BLaER1 (cell line): ENCODE data around the gene LAMA1.
A peak's percentile ranks its signal among the peaks of the same experiment; 100 is the strongest.

Experiments used
- H3K27ac ChIP-seq: shearing (Covaris generic); formaldehyde crosslinking; 2 replicates; pipeline ENCODE4 v1.8.1; 2022
- H3K27me3 ChIP-seq: shearing (Covaris generic); formaldehyde crosslinking; 2 replicates; pipeline ENCODE4 v1.8.1; 2022
- H3K36me3 ChIP-seq: shearing (Covaris generic); formaldehyde crosslinking; 2 replicates; pipeline ENCODE4 v1.8.1; 2022
- H3K4me1 ChIP-seq: shearing (Covaris generic); formaldehyde crosslinking; 2 replicates; pipeline ENCODE4 v1.8.1; 2022
- H3K4me2 ChIP-seq: shearing (Covaris generic); formaldehyde crosslinking; 2 replicates; pipeline ENCODE4 v1.8.1; 2022
- H3K4me3 ChIP-seq: shearing (Covaris generic); formaldehyde crosslinking; 2 replicates; pipeline ENCODE4 v1.8.1; 2022
- H3K9ac ChIP-seq: shearing (Covaris generic); formaldehyde crosslinking; 2 replicates; pipeline ENCODE4 v1.8.1; 2022
- H3K9me3 ChIP-seq: shearing (Covaris generic); formaldehyde crosslinking; 2 replicates; pipeline ENCODE4 v1.8.1; 2022
- H4K20me1 ChIP-seq: shearing (Covaris generic); formaldehyde crosslinking; 2 replicates; pipeline ENCODE4 v1.8.1; 2022
- Cebpa-rat ChIP-seq: shearing (Covaris generic); IDR thresholded peaks from 2 replicates; pipeline ENCODE4 v1.8.1; 2022

Gene LAMA1

DNA sequence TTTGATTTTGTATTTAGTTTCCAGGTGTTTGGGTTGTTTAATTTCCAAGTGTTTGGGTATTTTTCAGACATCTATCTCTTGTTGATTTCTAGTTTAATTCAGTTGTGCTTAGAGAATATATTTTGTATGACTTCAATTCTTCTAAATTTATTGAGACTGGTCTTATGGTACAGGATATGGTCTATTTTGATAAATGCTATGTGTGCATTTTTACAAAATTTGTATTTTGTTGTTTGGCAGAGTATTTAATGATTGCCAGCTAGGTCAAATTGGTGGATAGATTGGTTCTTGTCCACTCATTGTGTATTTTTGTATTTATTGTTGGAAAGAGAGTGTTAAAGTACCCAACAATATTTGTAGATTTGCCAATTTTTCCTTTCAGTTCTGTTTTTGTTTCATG, 23.7 kb upstream of the LAMA1 start:
- no peaks in the 10 kb centered on the region for H3K4me1 ChIP-seq
- H3K27me3 ChIP-seq = no peaks in the 10 kb centered on the region
- no peaks in the 10 kb centered on the region for H4K20me1 ChIP-seq
- H3K4me3 ChIP-seq = no peak overlapping the region
- H3K36me3 ChIP-seq = no peaks in the 10 kb centered on the region
- no peak overlapping the region for H3K4me2 ChIP-seq
- H3K9me3 ChIP-seq = no peaks in the 10 kb centered on the region
- TF ChIP-seq Cebpa-rat = no peak
- H3K27ac ChIP-seq = no peak overlapping the region
- no peak overlapping the region for H3K9ac ChIP-seq

- H3K36me3 ChIP-seq = no peaks in the 10 kb centered on the region
- TF ChIP-seq Cebpa-rat = no peak
Measured at GRCh38 chr18:7139409-7139808, 21.8 kb upstream of the LAMA1 start.

DNA sequence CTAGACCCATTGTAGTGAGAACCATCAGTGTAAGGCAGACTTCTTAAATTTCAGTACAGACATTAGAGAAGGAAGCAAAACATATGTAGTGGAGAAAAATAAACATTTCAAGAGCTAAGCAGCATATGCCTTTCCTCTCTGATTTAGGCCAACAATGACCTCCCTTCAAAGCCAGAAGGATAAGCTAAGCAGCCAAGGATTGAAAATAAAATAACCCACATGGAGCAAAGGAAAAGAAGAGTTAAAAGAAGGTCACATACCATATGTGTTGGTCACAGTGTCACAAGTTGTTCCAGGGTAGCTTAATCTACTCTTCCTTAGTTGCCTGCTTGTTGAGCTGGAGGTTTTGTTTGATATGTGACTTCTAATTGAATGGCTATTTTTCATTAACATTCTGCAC, 15.6 kb upstream of the LAMA1 start:
- H3K4me3 ChIP-seq = no peak overlapping the region
- no peak overlapping the region for H3K27ac ChIP-seq
- H3K9ac ChIP-seq = no peak overlapping the region
- H3K27me3 ChIP-seq = no peaks in the 10 kb centered on the region
- no peaks in the 10 kb centered on the region for H3K9me3 ChIP-seq
- no peaks in the 10 kb centered on the region for H4K20me1 ChIP-seq
- no peaks in the 10 kb centered on the region for H3K36me3 ChIP-seq
- no peak for TF ChIP-seq Cebpa-rat
- H3K4me1 ChIP-seq = no peaks in the 10 kb centered on the region
- no peak overlapping the region for H3K4me2 ChIP-seq

More at GRCh38 chr18:7139409-7139808, 21.8 kb upstream of the LAMA1 start:
- H3K9ac ChIP-seq = no peak overlapping the region
- no peaks in the 10 kb centered on the region for H3K27me3 ChIP-seq
- H4K20me1 ChIP-seq = no peaks in the 10 kb centered on the region
- no peaks in the 10 kb centered on the region for H3K4me1 ChIP-seq
- no peaks in the 10 kb centered on the region for H3K9me3 ChIP-seq
- H3K4me3 ChIP-seq = no peak overlapping the region
- no peak overlapping the region for H3K27ac ChIP-seq
- no peak overlapping the region for H3K4me2 ChIP-seq

- Histone ChIP-seq H3K9ac (no peak overlapping the region), H3K36me3 (no peaks in the 10 kb centered on the region), H3K4me1 (no peaks in the 10 kb centered on the region), H3K27me3 (no peaks in the 10 kb centered on the region), H3K4me3 (no peak overlapping the region), H3K27ac (no peak overlapping the region), H4K20me1 (no peaks in the 10 kb centered on the region), H3K9me3 (no peaks in the 10 kb centered on the region), H3K4me2 (no peak overlapping the region)
- no peak for TF ChIP-seq Cebpa-rat
Measured at GRCh38 chr18:7132356-7133150, 15.0 kb upstream of the LAMA1 start.

GRCh38 chr18:7122376-7122775, 4.8 kb upstream of the LAMA1 start:
- no peak overlapping the region for H3K9ac ChIP-seq
- no peaks in the 10 kb centered on the region for H4K20me1 ChIP-seq
- no peak overlapping the region for H3K4me2 ChIP-seq
- TF ChIP-seq Cebpa-rat = no peak
- no peaks in the 10 kb centered on the region for H3K4me1 ChIP-seq
- no peaks in the 10 kb centered on the region for H3K27me3 ChIP-seq
- no peak overlapping the region for H3K27ac ChIP-seq
- peaks cover 12% of the 10 kb centered on the region for H3K9me3 ChIP-seq
- H3K4me3 ChIP-seq = no peak overlapping the region
- H3K36me3 ChIP-seq = no peaks in the 10 kb centered on the region

- Histone ChIP-seq H3K36me3 (no peaks in the 10 kb centered on the region), H3K9ac (no peak overlapping the region), H3K27ac (no peak overlapping the region), H3K4me1 (peaks cover 8% of the 10 kb centered on the region; the same call in 1 of the 2 replicates), H3K9me3 (peaks cover 29% of the 10 kb centered on the region), H3K4me2 (peak overlapping the region; percentile 46; the same call in 1 of the 2 replicates), H4K20me1 (no peaks in the 10 kb centered on the region), H3K4me3 (no peak overlapping the region), H3K27me3 (peaks cover 11% of the 10 kb centered on the region; the same call in 1 of the 2 replicates)
- no peak for TF ChIP-seq Cebpa-rat
Measured at GRCh38 chr18:7116792-7117389, 706 bp downstream of the LAMA1 start.

- H3K4me3 ChIP-seq = no peak overlapping the region
Measured at GRCh38 chr18:7116001-7116730, 1.4 kb downstream of the LAMA1 start.

DNA sequence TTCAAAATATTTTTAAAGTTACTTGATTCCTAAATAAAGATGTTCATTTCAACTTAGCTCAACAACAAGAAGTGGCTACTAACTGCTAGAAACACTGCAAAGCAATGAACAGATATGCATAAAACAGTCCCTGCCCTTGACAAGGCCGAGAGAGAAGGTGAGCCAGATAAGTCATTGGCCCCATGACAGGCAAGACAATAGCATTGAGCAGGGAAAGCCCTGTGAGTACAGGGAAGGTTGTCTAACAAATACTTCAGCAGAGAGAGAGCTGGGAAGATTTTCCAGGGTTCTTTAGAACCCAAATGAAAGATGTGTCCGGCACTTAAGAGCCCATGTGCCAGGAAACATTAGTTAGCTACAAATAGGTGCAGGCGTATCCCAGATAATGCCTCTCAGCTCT, 4.7 kb downstream of the LAMA1 start:
- Histone ChIP-seq H3K4me2 (no peak overlapping the region), H3K4me1 (peaks cover 8% of the 10 kb centered on the region; the same call in 1 of the 2 replicates), H3K27me3 (peaks cover 11% of the 10 kb centered on the region; the same call in 1 of the 2 replicates), H3K27ac (no peak overlapping the region), H4K20me1 (no peaks in the 10 kb centered on the region), H3K36me3 (no peaks in the 10 kb centered on the region), H3K9ac (no peak overlapping the region), H3K4me3 (no peak overlapping the region), H3K9me3 (peaks cover 22% of the 10 kb centered on the region)
- TF ChIP-seq Cebpa-rat = no peak

More at GRCh38 chr18:7116001-7116730, 1.4 kb downstream of the LAMA1 start:
- no peak for TF ChIP-seq Cebpa-rat
- peak overlapping the region; percentile 46 for H3K4me2 ChIP-seq
- no peaks in the 10 kb centered on the region for H3K36me3 ChIP-seq
- H3K9me3 ChIP-seq = peaks cover 29% of the 10 kb centered on the region
- no peak overlapping the region for H3K9ac ChIP-seq
- H3K27ac ChIP-seq = no peak overlapping the region
- peaks cover 8% of the 10 kb centered on the region; the same call in 1 of the 2 replicates for H3K4me1 ChIP-seq
- H3K27me3 ChIP-seq = peaks cover 11% of the 10 kb centered on the region; the same call in 1 of the 2 replicates
- no peaks in the 10 kb centered on the region for H4K20me1 ChIP-seq

DNA sequence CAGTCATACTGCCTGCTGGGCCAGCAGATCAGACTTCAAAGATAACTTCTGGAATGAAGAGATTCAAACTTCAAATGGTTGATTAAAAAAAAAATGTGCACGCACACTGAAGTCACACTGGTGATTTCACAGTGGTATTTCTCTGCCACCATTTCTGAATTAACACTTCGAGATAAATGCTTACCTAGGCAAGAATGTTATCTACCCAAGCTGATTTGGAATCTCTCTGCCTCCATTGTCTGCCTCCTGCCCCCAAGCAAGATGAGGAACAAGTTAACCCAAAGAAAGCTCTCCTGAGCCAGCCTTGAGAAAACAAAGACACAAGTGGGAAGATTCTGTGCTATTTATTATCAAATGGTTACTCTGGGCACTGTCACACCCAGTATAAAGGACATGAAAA, 6.5 kb downstream of the LAMA1 start:
- H4K20me1 ChIP-seq = no peaks in the 10 kb centered on the region
- TF ChIP-seq Cebpa-rat = no peak
- no peak overlapping the region for H3K4me3 ChIP-seq
- no peak overlapping the region for H3K27ac ChIP-seq
- H3K27me3 ChIP-seq = 0 out of 2 replicates have a peak, but pooled peaks cover 4% of the 10 kb centered on the region
- no peaks in the 10 kb centered on the region for H3K36me3 ChIP-seq
- H3K9me3 ChIP-seq = 0 out of 2 replicates have a peak, but pooled peaks cover 9% of the 10 kb centered on the region
- H3K9ac ChIP-seq = no peak overlapping the region
- H3K4me1 ChIP-seq = peaks cover 3% of the 10 kb centered on the region; the same call in 1 of the 2 replicates
- no peak overlapping the region for H3K4me2 ChIP-seq
